PC-3 (cell line): ENCODE data around the gene ANKDD1A. TPM values are rescaled to one million over a fixed set of nuclear protein-coding genes. Genes with fewer than 3 reads are reported as not detected.

ENCODE experiments used
- ATAC-seq: fragments of 200-7000 bp; cut with Tn5 transposase; 2 replicates; pipeline ENCODE4 v1.9.1; 2020; ENCODE audit warnings: mild to moderate bottlenecking, moderate library complexity
- BruUV-seq: library from RNA; stranded (reverse); fragments of 400-500 nt; replicated peaks from 2 replicates; lab custom pipeline; 2021; lab: Mats Ljungman, UMichigan
- CTCF ChIA-PET: fragments of 300-600 bp; sonication (Branson Sonifier 250); formaldehyde crosslinking; loops from one replicate; lab custom pipeline; 2022; ENCODE audit warnings: antibody characterized with exemption; lab: Charles Lee
- POLR2A ChIA-PET: fragments of 300-600 bp; sonication (Branson Sonifier 250); formaldehyde crosslinking; loops from one replicate; lab custom pipeline; 2022; ENCODE audit warnings: antibody characterized with exemption; ENCODE audit not compliant: unreplicated experiment; lab: Charles Lee
- DNase-seq: peaks from one replicate; pipeline ENCODE4 v3.0.0-alpha.2; 2015
- H2AFZ ChIP-seq: fragments of 300-600 bp; sonication (generic); 2 replicates; pipeline ENCODE4 v1.6.0; 2016; ENCODE audit warnings: antibody characterized with exemption, low read length
- H3F3A ChIP-seq: fragments of 300-600 bp; sonication (generic); one replicate; pipeline ENCODE4 v1.6.0; 2017; ENCODE audit warnings: antibody characterized with exemption, low read length, control low read depth, mild to moderate bottlenecking; ENCODE audit not compliant: unreplicated experiment
- H3K27ac ChIP-seq: fragments of 300-600 bp; sonication (generic); 2 replicates; pipeline ENCODE4 v1.5.1; 2016; ENCODE audit warnings: mild to moderate bottlenecking, low read length
- H3K27me3 ChIP-seq: fragments of 300-600 bp; sonication (generic); 2 replicates; pipeline ENCODE4 v1.6.1; 2016; ENCODE audit warnings: low read length, mixed read lengths
- H3K36me3 ChIP-seq: fragments of 300-600 bp; sonication (generic); 2 replicates; pipeline ENCODE4 v1.6.1; 2016; ENCODE audit warnings: low read depth, mixed run types, low read length, mixed read lengths
- H3K4me1 ChIP-seq: fragments of 300-600 bp; sonication (generic); 2 replicates; pipeline ENCODE4 v1.5.1; 2016; ENCODE audit warnings: low read length; ENCODE audit not compliant: insufficient read depth
- H3K4me2 ChIP-seq: fragments of 300-600 bp; sonication (generic); 2 replicates; pipeline ENCODE4 v1.6.0; 2016; ENCODE audit warnings: low read length
- H3K4me3 ChIP-seq: fragments of 300-600 bp; sonication (generic); 2 replicates; pipeline ENCODE4 v1.5.1; 2016; ENCODE audit warnings: mild to moderate bottlenecking, low read length, mixed read lengths
- H3K79me2 ChIP-seq: fragments of 300-600 bp; sonication (generic); 2 replicates; pipeline ENCODE4 v1.6.1; 2017; ENCODE audit warnings: low read length, mixed read lengths
- H3K9ac ChIP-seq: fragments of 300-600 bp; sonication (generic); 2 replicates; pipeline ENCODE4 v1.6.0; 2016; ENCODE audit warnings: mild to moderate bottlenecking, low read length
- H3K9me2 ChIP-seq: fragments of 300-600 bp; sonication (generic); replicated peaks from 2 replicates; pipeline ENCODE4 v1.6.1; 2016; ENCODE audit warnings: mixed run types, low read length, mixed read lengths
- H3K9me3 ChIP-seq: fragments of 300-600 bp; sonication (generic); 2 replicates; pipeline ENCODE4 v1.6.1; 2016; ENCODE audit warnings: low read length, mixed read lengths
- H4K20me1 ChIP-seq: fragments of 300-600 bp; sonication (generic); 2 replicates; pipeline ENCODE4 v1.6.1; 2016; ENCODE audit warnings: low read length, mixed read lengths
- EZH2 ChIP-seq: fragments of 300-600 bp; sonication (generic); IDR thresholded peaks from one replicate; pipeline ENCODE4 v1.6.1; 2017; ENCODE audit warnings: antibody characterized with exemption, mild to moderate bottlenecking, low read length; ENCODE audit not compliant: unreplicated experiment
- EZH2phosphoT487 ChIP-seq: fragments of 300-600 bp; sonication (generic); IDR thresholded peaks from 2 replicates; pipeline ENCODE4 v1.6.1; 2018; ENCODE audit warnings: mild to moderate bottlenecking, antibody characterized with exemption, low read length, borderline replicate concordance
- intact Hi-C: fragments of 100-400 bp; cut with micrococcal nuclease; formaldehyde crosslinking; loops from 2 replicates; pipeline ENCODE4 v1.9.0; 2023
- total RNA-seq: library from RNA; depleted of rRNA; stranded (reverse); fragments of >200 nt; gene quantifications from 2 replicates; pipeline ENCODE4 v1.2.3, GENCODE V29; 2014
- TF ChIP-seq, protein P1 (sequence below): fragments of 300-600 bp; sonication (generic); conservative IDR thresholded peaks from 2 replicates; pipeline ENCODE4 v1.5.1; 2017; ENCODE audit warnings: antibody characterized with exemption, low read depth, mild to moderate bottlenecking, low read length

The ANKDD1A gene
- total RNA-seq, 1 experiment from 2014 or later, result 8.9 TPM

- Histone ChIP-seq H3K27ac (no peak overlapping the region), H2AFZ (no peak overlapping the region), H3F3A (no peaks in the 10 kb centered on the region), H3K9me2 (no peaks in the 10 kb centered on the region), H3K79me2 (no peaks in the 10 kb centered on the region), H3K27me3 (no peaks in the 10 kb centered on the region), H3K36me3 (peaks cover 4% of the 10 kb centered on the region; the same call in 1 of the 2 replicates), H3K4me3 (no peak overlapping the region), H3K9ac (no peak overlapping the region), H4K20me1 (no peaks in the 10 kb centered on the region), H3K4me2 (no peak overlapping the region), H3K9me3 (no peaks in the 10 kb centered on the region), H3K4me1 (no peaks in the 10 kb centered on the region)
- intact Hi-C loops, result no loop called here
- no peak for ATAC-seq
- no TSS peak for BruUV-seq
- POLR2A ChIA-PET, result no interaction called here
- TF ChIP-seq EZH2 (no peak), EZH2phosphoT487 (no peak)
- TF ChIP-seq, protein P1, sequence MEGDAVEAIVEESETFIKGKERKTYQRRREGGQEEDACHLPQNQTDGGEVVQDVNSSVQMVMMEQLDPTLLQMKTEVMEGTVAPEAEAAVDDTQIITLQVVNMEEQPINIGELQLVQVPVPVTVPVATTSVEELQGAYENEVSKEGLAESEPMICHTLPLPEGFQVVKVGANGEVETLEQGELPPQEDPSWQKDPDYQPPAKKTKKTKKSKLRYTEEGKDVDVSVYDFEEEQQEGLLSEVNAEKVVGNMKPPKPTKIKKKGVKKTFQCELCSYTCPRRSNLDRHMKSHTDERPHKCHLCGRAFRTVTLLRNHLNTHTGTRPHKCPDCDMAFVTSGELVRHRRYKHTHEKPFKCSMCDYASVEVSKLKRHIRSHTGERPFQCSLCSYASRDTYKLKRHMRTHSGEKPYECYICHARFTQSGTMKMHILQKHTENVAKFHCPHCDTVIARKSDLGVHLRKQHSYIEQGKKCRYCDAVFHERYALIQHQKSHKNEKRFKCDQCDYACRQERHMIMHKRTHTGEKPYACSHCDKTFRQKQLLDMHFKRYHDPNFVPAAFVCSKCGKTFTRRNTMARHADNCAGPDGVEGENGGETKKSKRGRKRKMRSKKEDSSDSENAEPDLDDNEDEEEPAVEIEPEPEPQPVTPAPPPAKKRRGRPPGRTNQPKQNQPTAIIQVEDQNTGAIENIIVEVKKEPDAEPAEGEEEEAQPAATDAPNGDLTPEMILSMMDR, result no peak
- CTCF ChIA-PET, result no interaction called here
- DNase-seq, result no peak
These were observed 40.2 kb downstream of the ANKDD1A start for GRCh38 chr15:64951777-64952418.

DNA sequence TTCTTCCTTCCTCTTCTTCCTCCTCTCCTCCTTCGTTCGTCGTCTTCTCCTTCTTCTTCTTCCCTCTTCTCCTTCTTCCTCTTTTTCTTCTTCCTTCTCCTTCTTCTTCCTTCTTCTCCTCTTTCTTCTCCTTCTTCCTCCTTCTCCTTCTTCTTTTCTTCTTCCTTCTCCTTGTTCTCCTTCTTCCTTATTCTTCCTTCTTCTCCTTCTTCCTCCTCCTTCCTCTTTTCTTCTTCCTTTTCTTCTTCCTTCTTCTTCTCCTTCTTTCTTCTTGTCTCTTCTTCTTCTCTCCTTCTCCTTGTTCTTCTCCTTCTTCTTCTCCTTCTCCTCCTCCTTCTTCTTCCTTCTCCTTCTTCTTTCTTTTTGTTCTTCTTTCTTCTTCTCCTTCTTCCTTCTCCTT, 42.7 kb downstream of the ANKDD1A start:
- Histone ChIP-seq H2AFZ (no peak overlapping the region), H3F3A (no peaks in the 10 kb centered on the region), H3K79me2 (no peaks in the 10 kb centered on the region), H4K20me1 (no peaks in the 10 kb centered on the region), H3K27ac (no peak overlapping the region), H3K9me2 (no peaks in the 10 kb centered on the region), H3K4me3 (no peak overlapping the region), H3K27me3 (no peaks in the 10 kb centered on the region), H3K9me3 (no peaks in the 10 kb centered on the region), H3K4me1 (no peaks in the 10 kb centered on the region), H3K9ac (no peak overlapping the region), H3K4me2 (no peak overlapping the region), H3K36me3 (peaks cover 4% of the 10 kb centered on the region)
- BruUV-seq, result no TSS peak
- DNase-seq (no peak), ATAC-seq (no peak)
- TF ChIP-seq, protein P1, result no peak
- TF ChIP-seq EZH2phosphoT487 (no peak), EZH2 (no peak)
- intact Hi-C loops, result no loop called here
- POLR2A ChIA-PET, result no interaction called here
- CTCF ChIA-PET, result no interaction called here

GRCh38 chr15:64959128-64959527, 47.4 kb downstream of the ANKDD1A start:
- no peak overlapping the region for H3K27ac ChIP-seq
- ChIA-PET POLR2A (no interaction called here), CTCF (no interaction called here)
- H2AFZ ChIP-seq, result no peak overlapping the region
- H4K20me1 ChIP-seq, result no peaks in the 10 kb centered on the region
- no peak overlapping the region for H3K4me3 ChIP-seq
- no peak for DNase-seq
- H3K27me3 ChIP-seq, result no peaks in the 10 kb centered on the region
- H3K9me2 ChIP-seq, result no peaks in the 10 kb centered on the region
- no peak for ATAC-seq
- TF ChIP-seq EZH2phosphoT487, result no peak
- TF ChIP-seq, protein P1, result no peak
- intact Hi-C loops, result no loop called here
- no peaks in the 10 kb centered on the region for H3F3A ChIP-seq
- H3K9ac ChIP-seq, result no peak overlapping the region
- no peaks in the 10 kb centered on the region for H3K9me3 ChIP-seq
- BruUV-seq, result no TSS peak
- H3K4me2 ChIP-seq, result no peak overlapping the region
- no peaks in the 10 kb centered on the region for H3K4me1 ChIP-seq
- H3K79me2 ChIP-seq, result no peaks in the 10 kb centered on the region
- peaks cover 14% of the 10 kb centered on the region for H3K36me3 ChIP-seq
